HG03575 (cell line): ENCODE results near the gene TRPM8.
"Not testable (repeated sequence)": the region's sequence is repeated elsewhere in the genome, so short reads cannot be mapped to it uniquely, and the experiment has no call there.

Experiments
- ATAC-seq: cut with Tn5 transposase; IDR thresholded peaks from one replicate; pipeline ENCODE4 v1.9.1; 2021; ENCODE audit not compliant: unreplicated experiment, insufficient number of reproducible peaks, low FRiP score; ENCODE audit errors: extremely low read depth

TRPM8 gene

GRCh38 chr2:233917116-233917515 is at the start of gene TRPM8:
TRPM8 (plus strand) TSS chr2:233917373; CDS start chr2:233926538, 9,165 bp downstream.
- no peak for ATAC-seq

- ATAC-seq, result no peak
These were observed 49.1 kb upstream of the TRPM8 start, which contains the start of gene MSL3B for GRCh38 chr2:233867993-233868532. MSL3B (minus strand) TSS chr2:233868386.

- ATAC-seq, result no peak
These were observed 45.7 kb upstream of the TRPM8 start for GRCh38 chr2:233871432-233871831.

GRCh38 chr2:233872125-233872524 is 45.0 kb upstream of the TRPM8 start:
- ATAC-seq, result not testable (repeated sequence)

GRCh38 chr2:233882353-233882752 is 34.8 kb upstream of the TRPM8 start:
- no peak for ATAC-seq

GRCh38 chr2:233892793-233893192 is 24.4 kb upstream of the TRPM8 start:
- no peak for ATAC-seq

GRCh38 chr2:233896253-233896652 is 20.9 kb upstream of the TRPM8 start:
- ATAC-seq, result not testable (repeated sequence)

- ATAC-seq, result no peak
These were observed 15.8 kb upstream of the TRPM8 start for GRCh38 chr2:233901367-233901766.

GRCh38 chr2:233901884-233902283 is 15.3 kb upstream of the TRPM8 start:
- ATAC-seq, result no peak

GRCh38 chr2:233905945-233906344 is 11.2 kb upstream of the TRPM8 start:
- no peak for ATAC-seq

GRCh38 chr2:233907627-233908026 is 9.5 kb upstream of the TRPM8 start:
- no peak for ATAC-seq

- ATAC-seq, result no peak
These were observed 4.3 kb upstream of the TRPM8 start for GRCh38 chr2:233912691-233913423.

- no peak for ATAC-seq
These were observed 2.0 kb upstream of the TRPM8 start for GRCh38 chr2:233915128-233915527.

- ATAC-seq, result no peak
These were observed 2.1 kb downstream of the TRPM8 start for GRCh38 chr2:233919319-233919718.

- ATAC-seq, result no peak
These were observed 2.8 kb downstream of the TRPM8 start for GRCh38 chr2:233919938-233920337.

- no peak for ATAC-seq
These were observed 5.3 kb downstream of the TRPM8 start for GRCh38 chr2:233922471-233922870.

GRCh38 chr2:233925402-233925801 is 8.2 kb downstream of the TRPM8 start:
- ATAC-seq, result no peak

- ATAC-seq, result no peak
These were observed 9.6 kb downstream of the TRPM8 start for GRCh38 chr2:233926806-233927205.

GRCh38 chr2:233928594-233929351 is 11.6 kb downstream of the TRPM8 start:
- no peak for ATAC-seq
